ENCODE measurements around the gene CCL22. TPM values are rescaled to one million over a fixed set of nuclear protein-coding genes. Genes with fewer than 3 reads are reported as not detected.

The CCL22 gene
- total RNA-seq, 1 donor from 2014 or later, result not detected

DNA sequence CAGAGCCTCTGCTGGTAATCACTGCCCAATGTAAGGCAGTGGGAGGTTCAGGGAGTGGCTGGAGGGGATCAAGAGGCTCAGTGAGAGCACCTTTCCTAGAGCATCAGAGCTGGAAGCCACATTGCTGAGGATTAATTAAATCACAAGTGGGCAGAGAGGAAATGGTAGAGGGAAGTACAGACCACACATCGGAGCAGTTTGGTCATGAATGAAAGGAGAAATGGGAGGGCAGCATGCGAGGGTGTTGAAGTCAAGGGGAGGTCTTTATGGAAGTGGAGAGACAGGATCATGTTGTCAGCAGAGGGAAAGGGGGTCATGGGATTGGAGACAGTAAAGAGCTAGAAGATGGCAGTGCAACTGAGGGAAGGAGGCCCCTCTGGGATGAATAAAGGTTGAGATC lies 48.3 kb downstream of the CCL22 start:
- Histone ChIP-seq H3K4me1 (peaks cover 4% of the 10 kb centered on the region), H3K36me3 (no peaks in the 10 kb centered on the region), H3K4me3 (no peak overlapping the region), H3F3A (ENCODE audit: low read depth) (peaks cover 8% of the 10 kb centered on the region), H3K9ac (no peak overlapping the region), H3K9me3 (ENCODE audit: low read depth) (no peaks in the 10 kb centered on the region), H3K4me2 (no peak overlapping the region), H3K79me2 (ENCODE audit: low read depth) (no peaks in the 10 kb centered on the region), H3K27ac (no peak overlapping the region), H2AFZ (replicated peaks) (no peak overlapping the region), H3K27me3 (no peaks in the 10 kb centered on the region), H4K20me1 (ENCODE audit: low read depth) (no peaks in the 10 kb centered on the region)
- Mint-ChIP-seq H3K27ac (no peak overlapping the region), H3K9me3 (no peaks in the 10 kb centered on the region), H3K4me3 (no peak overlapping the region), H3K4me1 (peaks cover 8% of the 10 kb centered on the region), H3K27me3 (ENCODE audit: insufficient read depth, low read depth) (peaks cover 10% of the 10 kb centered on the region), H3K36me3 (no peaks in the 10 kb centered on the region)
- TF ChIP-seq EZH2 (IDR thresholded peaks at IDR 0.05) (no peak), EZH2phosphoT487 (IDR thresholded peaks at IDR 0.05) (no peak), CTCF (IDR thresholded peaks at IDR 0.05) (no peak)
- no peak for DNase-seq (ENCODE audit: low spot score)

DNA sequence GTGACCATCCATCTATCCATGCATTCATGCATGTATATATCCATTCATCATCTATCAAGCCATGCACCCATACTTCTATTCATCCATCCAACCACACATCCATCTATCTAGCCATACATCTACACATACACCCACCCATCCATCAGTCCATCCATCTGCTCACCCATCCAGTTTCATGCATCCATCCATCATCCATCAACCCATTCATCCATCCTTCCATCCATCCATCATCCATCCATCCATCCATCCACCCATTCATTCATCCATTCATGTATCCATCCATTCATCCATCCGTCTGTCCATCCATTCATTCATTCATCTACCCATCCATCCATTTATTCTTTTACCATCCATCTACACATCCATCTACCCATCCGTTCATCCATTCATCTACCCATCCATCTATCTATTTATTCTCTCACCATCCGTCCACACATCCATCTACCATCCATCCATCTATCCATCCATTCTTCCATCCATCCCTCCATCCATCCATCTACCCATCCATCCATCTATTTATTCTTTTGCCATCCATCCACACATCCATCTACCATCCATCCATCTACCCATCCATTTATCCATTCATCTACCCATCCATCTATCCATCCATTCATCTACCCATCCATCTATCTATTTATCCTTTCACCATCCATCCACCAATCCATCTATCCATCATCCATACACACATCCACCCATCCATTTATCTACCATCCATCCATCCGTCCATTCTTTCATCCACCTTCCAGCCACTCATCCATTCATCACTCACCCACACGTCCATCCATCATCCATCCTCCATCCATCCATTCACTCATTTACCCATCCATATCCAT lies 49.2 kb downstream of the CCL22 start:
- Histone ChIP-seq H3K9ac (no peak overlapping the region), H3K9me3 (ENCODE audit: low read depth) (no peaks in the 10 kb centered on the region), H3K4me2 (no peak overlapping the region), H3K79me2 (ENCODE audit: low read depth) (no peaks in the 10 kb centered on the region), H3K27ac (no peak overlapping the region), H3F3A (ENCODE audit: low read depth) (peaks cover 2% of the 10 kb centered on the region), H3K4me3 (no peak overlapping the region), H3K4me1 (peaks cover 4% of the 10 kb centered on the region), H3K27me3 (no peaks in the 10 kb centered on the region), H2AFZ (replicated peaks) (no peak overlapping the region), H3K36me3 (no peaks in the 10 kb centered on the region), H4K20me1 (ENCODE audit: low read depth) (no peaks in the 10 kb centered on the region)
- TF ChIP-seq EZH2phosphoT487 (IDR thresholded peaks at IDR 0.05) (no peak), EZH2 (IDR thresholded peaks at IDR 0.05) (no peak), CTCF (IDR thresholded peaks at IDR 0.05) (no peak)
- Mint-ChIP-seq H3K27ac (no peak overlapping the region), H3K4me1 (peaks cover 8% of the 10 kb centered on the region), H3K4me3 (no peak overlapping the region), H3K27me3 (ENCODE audit: insufficient read depth, low read depth) (peaks cover 10% of the 10 kb centered on the region), H3K36me3 (no peaks in the 10 kb centered on the region), H3K9me3 (no peaks in the 10 kb centered on the region)
- no peak for DNase-seq (ENCODE audit: low spot score)

- H4K20me1 ChIP-seq (ENCODE audit: low read depth), result no peaks in the 10 kb centered on the region
- no peaks in the 10 kb centered on the region for H3K79me2 ChIP-seq (ENCODE audit: low read depth)
- TF ChIP-seq EZH2phosphoT487 (IDR thresholded peaks at IDR 0.05), result no peak
- H3K9ac ChIP-seq, result no peak overlapping the region
- H3K4me1 Mint-ChIP-seq, result peaks cover 8% of the 10 kb centered on the region
- H3F3A ChIP-seq (ENCODE audit: low read depth), result no peaks in the 10 kb centered on the region
- no peak for DNase-seq (ENCODE audit: low spot score)
- H3K4me2 ChIP-seq, result no peak overlapping the region
- H3K36me3 Mint-ChIP-seq, result no peaks in the 10 kb centered on the region
- H3K36me3 ChIP-seq, result no peaks in the 10 kb centered on the region
- peak overlapping the region; percentile 3 for H3K4me3 Mint-ChIP-seq
- no peaks in the 10 kb centered on the region for H3K27me3 ChIP-seq
- peaks cover 10% of the 10 kb centered on the region for H3K27me3 Mint-ChIP-seq (ENCODE audit: insufficient read depth, low read depth)
- peaks cover 4% of the 10 kb centered on the region for H3K4me1 ChIP-seq
- no peak overlapping the region for H2AFZ ChIP-seq (replicated peaks)
- no peaks in the 10 kb centered on the region for H3K9me3 ChIP-seq (ENCODE audit: low read depth)
- H3K4me3 ChIP-seq, result no peak overlapping the region
- H3K27ac Mint-ChIP-seq, result peak overlapping the region; percentile 12
- H3K27ac ChIP-seq, result no peak overlapping the region
- no peaks in the 10 kb centered on the region for H3K9me3 Mint-ChIP-seq
Measured at GRCh38 chr16:57409065-57409464, 50.5 kb downstream of the CCL22 start.

Data from neural progenitor cell (in vitro differentiated cells).